GM12801 (cell line): ENCODE results near the gene DEPDC5.

Experiments used
- CTCF ChIP-seq: IDR thresholded peaks from one replicate; pipeline ENCODE4 v1.5.1; 2011; ENCODE audit warnings: control low read depth; ENCODE audit not compliant: insufficient read length; ENCODE audit errors: extremely low read depth

Gene DEPDC5

GRCh38 chr22:31742115-31742514, 11.7 kb upstream of the DEPDC5 start:
- TF ChIP-seq CTCF = no peak

- TF ChIP-seq CTCF = no peak
Measured at GRCh38 chr22:31742682-31743081, 11.1 kb upstream of the DEPDC5 start.

GRCh38 chr22:31743871-31744270, 9.9 kb upstream of the DEPDC5 start:
- no peak for TF ChIP-seq CTCF

- TF ChIP-seq CTCF = no peak
Measured at GRCh38 chr22:31747441-31747840, 6.4 kb upstream of the DEPDC5 start.

GRCh38 chr22:31748490-31748889, 5.3 kb upstream of the DEPDC5 start:
- no peak for TF ChIP-seq CTCF

GRCh38 chr22:31749636-31750364, 4.0 kb upstream of the DEPDC5 start, which contains the start of gene PRR14L:
TSS of gene PRR14L (minus strand) at chr22:31750132. CDS start at chr22:31738860, 11,272 bp downstream.
- TF ChIP-seq CTCF = no peak

- TF ChIP-seq CTCF = no peak
Measured at GRCh38 chr22:31750365-31751284, 3.2 kb upstream of the DEPDC5 start.
